SK-N-SH treated with all-trans-retinoic acid at 6 μM for 48 hours (cell line): Measurements from ENCODE around the gene SPOCK1.

ENCODE experiments used
- ATAC-seq: fragments of 200-7000 bp; cut with Tn5 transposase; 3 replicates; pipeline ENCODE4 v1.9.1; 2020; ENCODE audit warnings: mild to moderate bottlenecking, moderate library complexity
- ARNTL ChIP-seq: fragments of 450-650 bp; formaldehyde crosslinking; IDR thresholded peaks from 2 replicates; pipeline ENCODE4 v1.5.0; 2020; ENCODE audit warnings: low read depth, mild to moderate bottlenecking, moderate library complexity, borderline replicate concordance
- BACH2 ChIP-seq: fragments of 250-450 bp; sonication (Bioruptor Pico); IDR thresholded peaks from 2 replicates; pipeline ENCODE4 v1.9.0; 2021; ENCODE audit warnings: mild to moderate bottlenecking, borderline replicate concordance
- ESRRG ChIP-seq: fragments of 250-450 bp; sonication (Bioruptor Pico); IDR thresholded peaks from 2 replicates; pipeline ENCODE4 v1.6.1; 2021; ENCODE audit warnings: mild to moderate bottlenecking
- ISL1 ChIP-seq: fragments of 250-450 bp; sonication (Bioruptor Pico); IDR thresholded peaks from 2 replicates; pipeline ENCODE4 v2.1.2; 2022; ENCODE audit warnings: mild to moderate bottlenecking, moderate library complexity
- OSR1 ChIP-seq: fragments of 250-450 bp; sonication (Bioruptor Pico); IDR thresholded peaks from 2 replicates; pipeline ENCODE4 v1.8.0; 2022; ENCODE audit warnings: moderate library complexity, mild to moderate bottlenecking, inconsistent platforms
- PPARA ChIP-seq: fragments of 250-450 bp; sonication (Bioruptor Pico); IDR thresholded peaks from 2 replicates; pipeline ENCODE4 v1.5.0; 2020; ENCODE audit warnings: mild to moderate bottlenecking, borderline replicate concordance
- RARB ChIP-seq: fragments of 250-450 bp; sonication (Bioruptor Pico); IDR thresholded peaks from 2 replicates; pipeline ENCODE4 v1.8.0; 2021; ENCODE audit warnings: mild to moderate bottlenecking, moderate library complexity
- SNAI2 ChIP-seq: fragments of 250-450 bp; sonication (Bioruptor Pico); IDR thresholded peaks from 2 replicates; pipeline ENCODE4 v1.5.0; 2020; ENCODE audit warnings: mild to moderate bottlenecking, moderate library complexity
- TCF4 ChIP-seq: fragments of 250-450 bp; sonication (Bioruptor Pico); IDR thresholded peaks from 2 replicates; pipeline ENCODE4 v1.8.0; 2021; ENCODE audit warnings: mild to moderate bottlenecking, moderate library complexity, borderline replicate concordance
- TOX ChIP-seq: fragments of 250-450 bp; sonication (Bioruptor Pico); IDR thresholded peaks from 2 replicates; pipeline ENCODE4 v1.8.0; 2021; ENCODE audit warnings: mild to moderate bottlenecking, moderate library complexity, borderline replicate concordance
- ZC3H10 ChIP-seq: fragments of 250-450 bp; sonication (Bioruptor Pico); IDR thresholded peaks from 2 replicates; pipeline ENCODE4 v1.5.1; 2021; ENCODE audit warnings: mild to moderate bottlenecking, moderate library complexity
- ZFP3 ChIP-seq: fragments of 250-450 bp; sonication (Bioruptor Pico); IDR thresholded peaks from 2 replicates; pipeline ENCODE4 v1.5.0; 2020; ENCODE audit warnings: mild to moderate bottlenecking, moderate library complexity
- ZFP30 ChIP-seq: fragments of 450-650 bp; formaldehyde crosslinking; IDR thresholded peaks from 2 replicates; pipeline ENCODE4 v1.5.0; 2022; ENCODE audit warnings: mild to moderate bottlenecking, moderate library complexity
- ZNF565 ChIP-seq: fragments of 450-650 bp; formaldehyde crosslinking; conservative IDR thresholded peaks from 2 replicates; pipeline ENCODE4 v1.5.0; 2020; ENCODE audit warnings: low read depth, mild to moderate bottlenecking, moderate library complexity
- ZNF70 ChIP-seq: fragments of 450-650 bp; formaldehyde crosslinking; IDR thresholded peaks from 2 replicates; pipeline ENCODE4 v1.5.0; 2020; ENCODE audit warnings: mild to moderate bottlenecking, moderate library complexity
- ZNF8 ChIP-seq: fragments of 450-650 bp; formaldehyde crosslinking; IDR thresholded peaks from 2 replicates; pipeline ENCODE4 v1.5.0; 2020; ENCODE audit warnings: mild to moderate bottlenecking, moderate library complexity
- TF ChIP-seq, protein P1 (sequence below): fragments of 250-450 bp; sonication (Bioruptor Pico); IDR thresholded peaks from 2 replicates; pipeline ENCODE4 v1.8.0; 2021; ENCODE audit warnings: low read depth, mild to moderate bottlenecking, moderate library complexity, borderline replicate concordance
- TF ChIP-seq, protein P2 (sequence below): fragments of 250-450 bp; sonication (Bioruptor Pico); IDR thresholded peaks from 2 replicates; pipeline ENCODE4 v1.8.0; 2020; ENCODE audit warnings: mild to moderate bottlenecking, moderate library complexity, borderline replicate concordance
- TF ChIP-seq, protein P3 (sequence below): fragments of 250-450 bp; sonication (Bioruptor Pico); IDR thresholded peaks from 2 replicates; pipeline ENCODE4 v1.5.1; 2020; ENCODE audit warnings: low read depth, mild to moderate bottlenecking, moderate library complexity
- TF ChIP-seq, protein P4 (sequence below): fragments of 250-450 bp; sonication (Bioruptor Pico); IDR thresholded peaks from 2 replicates; pipeline ENCODE4 v1.5.0; 2020; ENCODE audit warnings: mild to moderate bottlenecking, moderate library complexity
- TF ChIP-seq, protein P5 (sequence below): fragments of 250-450 bp; sonication (Bioruptor Pico); IDR thresholded peaks from 2 replicates; pipeline ENCODE4 v1.5.1; 2021; ENCODE audit warnings: mild to moderate bottlenecking, moderate library complexity

The SPOCK1 gene

DNA sequence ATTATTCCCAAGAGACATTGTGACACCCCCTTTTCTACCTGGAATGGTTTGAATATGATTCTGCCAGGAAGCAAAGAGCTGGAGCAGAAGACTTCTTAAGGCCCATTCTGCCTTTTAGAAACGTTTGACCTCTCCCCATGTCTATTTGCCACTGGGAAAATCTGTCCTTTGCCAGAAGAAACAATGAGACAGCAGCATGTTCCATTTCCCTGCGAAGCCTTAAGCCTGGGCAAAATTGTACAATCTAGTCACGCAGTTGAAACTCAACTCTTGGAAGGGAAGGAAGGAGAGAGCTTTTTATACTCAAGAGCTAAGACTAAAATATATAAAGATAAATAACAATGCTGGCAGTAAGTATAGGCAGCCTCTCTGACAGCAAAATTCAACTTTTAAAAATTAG lies 22.1 kb upstream of the SPOCK1 start:
- ATAC-seq = no peak
- TF ChIP-seq PPARA (CRISPR knock-in tag) = no peak
- no peak for TF ChIP-seq ESRRG (CRISPR knock-in tag)
- no peak for TF ChIP-seq OSR1 (CRISPR knock-in tag)
- no peak for TF ChIP-seq ZC3H10 (CRISPR knock-in tag)
- TF ChIP-seq, protein P1, sequence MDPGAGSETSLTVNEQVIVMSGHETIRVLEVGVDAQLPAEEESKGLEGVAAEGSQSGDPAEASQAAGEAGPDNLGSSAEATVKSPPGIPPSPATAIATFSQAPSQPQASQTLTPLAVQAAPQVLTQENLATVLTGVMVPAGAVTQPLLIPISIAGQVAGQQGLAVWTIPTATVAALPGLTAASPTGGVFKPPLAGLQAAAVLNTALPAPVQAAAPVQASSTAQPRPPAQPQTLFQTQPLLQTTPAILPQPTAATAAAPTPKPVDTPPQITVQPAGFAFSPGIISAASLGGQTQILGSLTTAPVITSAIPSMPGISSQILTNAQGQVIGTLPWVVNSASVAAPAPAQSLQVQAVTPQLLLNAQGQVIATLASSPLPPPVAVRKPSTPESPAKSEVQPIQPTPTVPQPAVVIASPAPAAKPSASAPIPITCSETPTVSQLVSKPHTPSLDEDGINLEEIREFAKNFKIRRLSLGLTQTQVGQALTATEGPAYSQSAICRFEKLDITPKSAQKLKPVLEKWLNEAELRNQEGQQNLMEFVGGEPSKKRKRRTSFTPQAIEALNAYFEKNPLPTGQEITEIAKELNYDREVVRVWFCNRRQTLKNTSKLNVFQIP (CRISPR knock-in tag) = no peak
- no peak for TF ChIP-seq TOX (CRISPR knock-in tag)
- no peak for TF ChIP-seq SNAI2 (CRISPR knock-in tag)
- TF ChIP-seq, protein P2, sequence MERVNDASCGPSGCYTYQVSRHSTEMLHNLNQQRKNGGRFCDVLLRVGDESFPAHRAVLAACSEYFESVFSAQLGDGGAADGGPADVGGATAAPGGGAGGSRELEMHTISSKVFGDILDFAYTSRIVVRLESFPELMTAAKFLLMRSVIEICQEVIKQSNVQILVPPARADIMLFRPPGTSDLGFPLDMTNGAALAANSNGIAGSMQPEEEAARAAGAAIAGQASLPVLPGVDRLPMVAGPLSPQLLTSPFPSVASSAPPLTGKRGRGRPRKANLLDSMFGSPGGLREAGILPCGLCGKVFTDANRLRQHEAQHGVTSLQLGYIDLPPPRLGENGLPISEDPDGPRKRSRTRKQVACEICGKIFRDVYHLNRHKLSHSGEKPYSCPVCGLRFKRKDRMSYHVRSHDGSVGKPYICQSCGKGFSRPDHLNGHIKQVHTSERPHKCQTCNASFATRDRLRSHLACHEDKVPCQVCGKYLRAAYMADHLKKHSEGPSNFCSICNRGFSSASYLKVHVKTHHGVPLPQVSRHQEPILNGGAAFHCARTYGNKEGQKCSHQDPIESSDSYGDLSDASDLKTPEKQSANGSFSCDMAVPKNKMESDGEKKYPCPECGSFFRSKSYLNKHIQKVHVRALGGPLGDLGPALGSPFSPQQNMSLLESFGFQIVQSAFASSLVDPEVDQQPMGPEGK (CRISPR knock-in tag) = no peak
- TF ChIP-seq ZFP3 (CRISPR knock-in tag) = no peak
- TF ChIP-seq ZNF8 = no peak
- TF ChIP-seq ARNTL (CRISPR knock-in tag) = no peak
- no peak for TF ChIP-seq ZNF565 (CRISPR knock-in tag)
- no peak for TF ChIP-seq ZNF70 (CRISPR knock-in tag)
- TF ChIP-seq ZFP30 = no peak
- TF ChIP-seq, protein P3, sequence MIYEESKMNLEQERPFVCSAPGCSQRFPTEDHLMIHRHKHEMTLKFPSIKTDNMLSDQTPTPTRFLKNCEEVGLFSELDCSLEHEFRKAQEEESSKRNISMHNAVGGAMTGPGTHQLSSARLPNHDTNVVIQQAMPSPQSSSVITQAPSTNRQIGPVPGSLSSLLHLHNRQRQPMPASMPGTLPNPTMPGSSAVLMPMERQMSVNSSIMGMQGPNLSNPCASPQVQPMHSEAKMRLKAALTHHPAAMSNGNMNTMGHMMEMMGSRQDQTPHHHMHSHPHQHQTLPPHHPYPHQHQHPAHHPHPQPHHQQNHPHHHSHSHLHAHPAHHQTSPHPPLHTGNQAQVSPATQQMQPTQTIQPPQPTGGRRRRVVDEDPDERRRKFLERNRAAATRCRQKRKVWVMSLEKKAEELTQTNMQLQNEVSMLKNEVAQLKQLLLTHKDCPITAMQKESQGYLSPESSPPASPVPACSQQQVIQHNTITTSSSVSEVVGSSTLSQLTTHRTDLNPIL (CRISPR knock-in tag) = no peak
- TF ChIP-seq BACH2 (CRISPR knock-in tag) = no peak
- TF ChIP-seq TCF4 (CRISPR knock-in tag) = no peak
- TF ChIP-seq, protein P4, sequence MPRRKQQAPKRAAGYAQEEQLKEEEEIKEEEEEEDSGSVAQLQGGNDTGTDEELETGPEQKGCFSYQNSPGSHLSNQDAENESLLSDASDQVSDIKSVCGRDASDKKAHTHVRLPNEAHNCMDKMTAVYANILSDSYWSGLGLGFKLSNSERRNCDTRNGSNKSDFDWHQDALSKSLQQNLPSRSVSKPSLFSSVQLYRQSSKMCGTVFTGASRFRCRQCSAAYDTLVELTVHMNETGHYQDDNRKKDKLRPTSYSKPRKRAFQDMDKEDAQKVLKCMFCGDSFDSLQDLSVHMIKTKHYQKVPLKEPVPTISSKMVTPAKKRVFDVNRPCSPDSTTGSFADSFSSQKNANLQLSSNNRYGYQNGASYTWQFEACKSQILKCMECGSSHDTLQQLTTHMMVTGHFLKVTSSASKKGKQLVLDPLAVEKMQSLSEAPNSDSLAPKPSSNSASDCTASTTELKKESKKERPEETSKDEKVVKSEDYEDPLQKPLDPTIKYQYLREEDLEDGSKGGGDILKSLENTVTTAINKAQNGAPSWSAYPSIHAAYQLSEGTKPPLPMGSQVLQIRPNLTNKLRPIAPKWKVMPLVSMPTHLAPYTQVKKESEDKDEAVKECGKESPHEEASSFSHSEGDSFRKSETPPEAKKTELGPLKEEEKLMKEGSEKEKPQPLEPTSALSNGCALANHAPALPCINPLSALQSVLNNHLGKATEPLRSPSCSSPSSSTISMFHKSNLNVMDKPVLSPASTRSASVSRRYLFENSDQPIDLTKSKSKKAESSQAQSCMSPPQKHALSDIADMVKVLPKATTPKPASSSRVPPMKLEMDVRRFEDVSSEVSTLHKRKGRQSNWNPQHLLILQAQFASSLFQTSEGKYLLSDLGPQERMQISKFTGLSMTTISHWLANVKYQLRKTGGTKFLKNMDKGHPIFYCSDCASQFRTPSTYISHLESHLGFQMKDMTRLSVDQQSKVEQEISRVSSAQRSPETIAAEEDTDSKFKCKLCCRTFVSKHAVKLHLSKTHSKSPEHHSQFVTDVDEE = no peak

DNA sequence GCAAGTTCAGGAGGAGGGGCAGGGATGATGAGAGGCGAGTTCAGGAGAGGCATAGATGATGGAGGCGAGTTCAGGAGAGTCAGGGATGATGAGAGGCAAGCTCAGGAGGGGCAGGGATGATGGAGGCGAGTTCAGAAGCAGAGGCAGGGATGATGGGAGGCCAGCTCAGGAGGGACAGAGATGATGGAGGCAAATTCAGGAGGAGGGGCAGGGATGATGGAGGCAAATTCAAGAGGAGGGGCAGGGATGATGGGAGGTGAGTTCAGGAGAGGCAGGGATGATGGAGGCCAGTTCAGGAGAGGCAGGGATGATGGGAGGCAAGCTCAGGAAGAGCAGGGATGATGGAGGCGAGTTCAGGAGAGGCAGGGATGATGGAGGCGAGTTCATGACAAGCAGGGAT lies 17.8 kb upstream of the SPOCK1 start:
- ATAC-seq = no peak
- TF ChIP-seq ZC3H10 (CRISPR knock-in tag) (no peak), ISL1 (CRISPR knock-in tag) (no peak), RARB (CRISPR knock-in tag) (no peak), ZNF8 (no peak), ZFP3 (CRISPR knock-in tag) (no peak)

DNA sequence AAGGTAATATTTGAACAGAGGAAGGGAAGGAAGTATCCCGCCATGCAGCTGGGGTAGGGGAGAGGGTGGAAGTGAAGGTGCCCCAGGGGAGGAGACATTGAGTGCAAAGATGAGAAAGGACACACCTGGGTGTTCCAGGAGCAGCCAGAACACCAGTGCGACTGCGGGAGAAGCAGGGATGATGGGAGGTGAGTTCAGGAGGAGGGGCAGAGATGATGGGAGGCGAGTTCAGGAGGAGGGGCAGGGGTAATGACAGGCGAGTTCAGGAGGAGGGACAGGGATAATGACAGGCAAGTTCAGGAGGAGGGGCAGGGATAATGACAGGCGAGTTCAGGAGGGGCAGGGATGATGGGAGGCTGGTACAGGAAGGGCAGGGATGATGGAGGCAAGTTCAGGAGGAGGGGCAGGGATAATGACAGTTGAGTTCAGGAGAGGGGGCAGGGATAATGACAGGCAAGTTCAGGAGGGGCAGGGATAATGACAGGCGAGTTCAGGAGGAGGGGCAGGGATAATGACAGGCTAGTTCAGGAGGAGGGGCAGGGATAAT lies 17.2 kb upstream of the SPOCK1 start:
- no peak for TF ChIP-seq ZNF565 (CRISPR knock-in tag)
- no peak for ATAC-seq

DNA sequence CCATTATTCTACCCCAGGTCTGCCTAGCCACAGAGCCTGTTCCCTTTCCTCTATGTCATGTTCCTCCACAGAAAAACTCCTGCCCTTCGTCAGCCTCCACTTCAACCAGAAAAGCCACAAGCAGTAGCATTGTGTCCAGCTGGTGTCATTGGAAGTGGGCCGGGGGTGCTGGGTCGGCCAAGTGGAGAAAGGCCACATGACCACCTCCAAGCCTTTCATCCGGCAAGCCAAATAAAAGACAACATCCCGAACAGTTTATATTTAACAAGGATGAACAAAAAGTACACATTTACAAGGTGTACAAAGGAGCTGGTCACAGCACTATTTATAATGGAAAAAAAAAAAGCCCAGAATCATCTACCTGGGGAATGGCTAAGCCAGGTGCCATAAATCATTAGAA lies 16.1 kb upstream of the SPOCK1 start:
- TF ChIP-seq ESRRG (CRISPR knock-in tag) (no peak), OSR1 (CRISPR knock-in tag) (no peak), ZFP30 (no peak), ZC3H10 (CRISPR knock-in tag) (no peak), ARNTL (CRISPR knock-in tag) (no peak), BACH2 (CRISPR knock-in tag) (no peak), RARB (CRISPR knock-in tag) (no peak), TCF4 (CRISPR knock-in tag) (no peak)
- TF ChIP-seq, protein P5, sequence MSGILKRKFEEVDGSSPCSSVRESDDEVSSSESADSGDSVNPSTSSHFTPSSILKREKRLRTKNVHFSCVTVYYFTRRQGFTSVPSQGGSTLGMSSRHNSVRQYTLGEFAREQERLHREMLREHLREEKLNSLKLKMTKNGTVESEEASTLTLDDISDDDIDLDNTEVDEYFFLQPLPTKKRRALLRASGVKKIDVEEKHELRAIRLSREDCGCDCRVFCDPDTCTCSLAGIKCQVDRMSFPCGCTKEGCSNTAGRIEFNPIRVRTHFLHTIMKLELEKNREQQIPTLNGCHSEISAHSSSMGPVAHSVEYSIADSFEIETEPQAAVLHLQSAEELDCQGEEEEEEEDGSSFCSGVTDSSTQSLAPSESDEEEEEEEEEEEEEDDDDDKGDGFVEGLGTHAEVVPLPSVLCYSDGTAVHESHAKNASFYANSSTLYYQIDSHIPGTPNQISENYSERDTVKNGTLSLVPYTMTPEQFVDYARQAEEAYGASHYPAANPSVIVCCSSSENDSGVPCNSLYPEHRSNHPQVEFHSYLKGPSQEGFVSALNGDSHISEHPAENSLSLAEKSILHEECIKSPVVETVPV = no peak
- TF ChIP-seq, protein P3 (CRISPR knock-in tag) = no peak

More for the DNA sequence above, 16.1 kb upstream of the SPOCK1 start:
- ATAC-seq = no peak
